Astrocyte of the spinal cord (primary cell): ENCODE data around the gene FIGLA.

Experiments used
- DNase-seq: peaks from one replicate; pipeline ENCODE4 v3.0.0; 2011; ENCODE audit warnings: low read depth, low spot score
- H3K4me3 ChIP-seq: 2 replicates; pipeline ENCODE4 v1.5.1; 2011; ENCODE audit warnings: low read depth, mild to moderate bottlenecking, low read length, moderate library complexity
- in situ Hi-C: cut with HindIII; loops from 2 replicates; pipeline ENCODE4 v1.10.0; 2017; ENCODE audit warnings: low sequenced_read_pairs
- TF ChIP-seq, protein P1 (sequence below): IDR thresholded peaks from 2 replicates; pipeline ENCODE4 v1.5.1; 2012; ENCODE audit warnings: low read depth, mild to moderate bottlenecking, low read length, inconsistent platforms

FIGLA gene

DNA sequence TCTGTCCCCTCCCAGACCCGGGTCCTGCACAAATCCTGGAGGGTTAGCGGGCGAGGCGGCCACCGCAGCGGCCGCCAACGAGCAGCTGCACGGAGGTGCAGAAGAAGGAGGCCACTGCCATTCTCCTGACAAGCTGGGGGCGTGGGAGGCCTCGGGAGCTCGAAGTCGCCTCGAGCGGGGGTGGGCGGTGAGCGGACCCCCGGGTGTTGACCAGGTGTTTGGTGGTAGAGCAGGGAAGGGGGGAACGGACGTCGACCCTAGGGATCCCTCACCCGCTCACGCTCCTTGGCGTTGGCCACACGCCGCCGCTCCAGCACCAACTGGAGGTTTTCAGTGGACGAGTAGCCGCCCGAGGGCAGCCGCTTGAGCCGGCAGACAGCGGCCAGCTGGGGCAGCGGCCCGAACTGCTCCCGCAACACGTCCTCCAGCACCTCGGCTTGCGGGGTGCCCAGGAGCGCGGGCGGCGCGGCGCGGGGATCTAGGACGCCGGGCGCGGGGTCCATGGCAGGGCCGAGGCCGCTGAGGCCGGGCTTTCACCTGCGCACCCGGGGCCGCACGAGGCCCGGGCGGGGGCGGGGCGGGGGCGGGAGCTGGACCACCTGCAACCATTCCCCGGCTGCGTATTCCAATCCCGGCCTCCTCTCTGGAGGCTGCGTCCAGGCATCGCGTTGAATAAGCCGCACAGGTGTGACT lies at the start of gene FIGLA:
FIGLA (minus strand) TSS at position 508 of the 693 bp plus-strand sequence; CDS start at position 503, 5 bp downstream.
- no peak for DNase-seq
- in situ Hi-C loops, result no loop called here
- TF ChIP-seq, protein P1, sequence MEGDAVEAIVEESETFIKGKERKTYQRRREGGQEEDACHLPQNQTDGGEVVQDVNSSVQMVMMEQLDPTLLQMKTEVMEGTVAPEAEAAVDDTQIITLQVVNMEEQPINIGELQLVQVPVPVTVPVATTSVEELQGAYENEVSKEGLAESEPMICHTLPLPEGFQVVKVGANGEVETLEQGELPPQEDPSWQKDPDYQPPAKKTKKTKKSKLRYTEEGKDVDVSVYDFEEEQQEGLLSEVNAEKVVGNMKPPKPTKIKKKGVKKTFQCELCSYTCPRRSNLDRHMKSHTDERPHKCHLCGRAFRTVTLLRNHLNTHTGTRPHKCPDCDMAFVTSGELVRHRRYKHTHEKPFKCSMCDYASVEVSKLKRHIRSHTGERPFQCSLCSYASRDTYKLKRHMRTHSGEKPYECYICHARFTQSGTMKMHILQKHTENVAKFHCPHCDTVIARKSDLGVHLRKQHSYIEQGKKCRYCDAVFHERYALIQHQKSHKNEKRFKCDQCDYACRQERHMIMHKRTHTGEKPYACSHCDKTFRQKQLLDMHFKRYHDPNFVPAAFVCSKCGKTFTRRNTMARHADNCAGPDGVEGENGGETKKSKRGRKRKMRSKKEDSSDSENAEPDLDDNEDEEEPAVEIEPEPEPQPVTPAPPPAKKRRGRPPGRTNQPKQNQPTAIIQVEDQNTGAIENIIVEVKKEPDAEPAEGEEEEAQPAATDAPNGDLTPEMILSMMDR, result no peak
- no peak within 1 kb of the TSS for H3K4me3 ChIP-seq

GRCh38 chr2:70837980-70838925 lies 47.8 kb upstream of the FIGLA start:
- no peak overlapping the region for H3K4me3 ChIP-seq
- in situ Hi-C loops, result no loop called here
- TF ChIP-seq, protein P1, result no peak
- DNase-seq, result no peak

GRCh38 chr2:70835643-70836042 lies 45.2 kb upstream of the FIGLA start, which contains the start of gene CD207:
Gene CD207 (minus strand): TSS chr2:70835816. CDS start chr2:70835776, 40 bp downstream.
- TF ChIP-seq, protein P1, result no peak
- in situ Hi-C loops, result no loop called here
- no peak for DNase-seq
- no peak within 1 kb of the TSS for H3K4me3 ChIP-seq

- no peak for DNase-seq
- TF ChIP-seq, protein P1, result no peak
- in situ Hi-C loops, result no loop called here
- no peak overlapping the region for H3K4me3 ChIP-seq
Measured at GRCh38 chr2:70834881-70835280, 44.4 kb upstream of the FIGLA start.

- in situ Hi-C loops, result no loop called here
- TF ChIP-seq, protein P1, result no peak
- H3K4me3 ChIP-seq, result no peak overlapping the region
- no peak for DNase-seq
Measured at GRCh38 chr2:70834106-70834505, 43.7 kb upstream of the FIGLA start.

- TF ChIP-seq, protein P1, result no peak
- in situ Hi-C loops, result no loop called here
- H3K4me3 ChIP-seq, result no peak overlapping the region
- DNase-seq, result no peak
Measured at GRCh38 chr2:70833246-70833645, 42.8 kb upstream of the FIGLA start.
